ENCODE results near the gene PHF3.

Gene PHF3

GRCh38 chr6:63652980-63653379, 17.4 kb downstream of the PHF3 start:
- no peak overlapping the region for H3K9ac ChIP-seq (ENCODE audit: low read length)
- H2AFZ ChIP-seq (ENCODE audit: low read depth, low read length, severe bottlenecking) = no peak overlapping the region
- no peaks in the 10 kb centered on the region for H3K9me2 ChIP-seq (replicated peaks; ENCODE audit: insufficient read depth, low read length)
- no peak overlapping the region for H3K4me3 ChIP-seq (ENCODE audit: insufficient read depth, low read length, poor library complexity, severe bottlenecking)
- no peaks in the 10 kb centered on the region; the same call in 1 of the 2 replicates for H3F3A ChIP-seq (ENCODE audit: insufficient read depth)
- no peak for TF ChIP-seq CTCF (IDR thresholded peaks at IDR 0.05; ENCODE audit: insufficient read depth, low read length, poor library complexity, severe bottlenecking)
- no peak for TF ChIP-seq EZH2phosphoT487 (conservative IDR thresholded peaks at IDR 0.05; ENCODE audit: low read length)
- no peak overlapping the region for H3K27ac ChIP-seq (ENCODE audit: low read depth, low read length)
- H3K27me3 ChIP-seq (ENCODE audit: low read length) = no peaks in the 10 kb centered on the region
- no peak overlapping the region for H3K4me2 ChIP-seq (ENCODE audit: low read depth, low read length, poor library complexity, severe bottlenecking)
- H3K36me3 ChIP-seq (ENCODE audit: low read length) = peaks cover 17% of the 10 kb centered on the region; the same call in 1 of the 2 replicates
- H4K20me1 ChIP-seq (ENCODE audit: low read depth, low read length) = peaks cover 41% of the 10 kb centered on the region
- H3K79me2 ChIP-seq (ENCODE audit: insufficient read depth, low read length) = peaks cover 100% of the 10 kb centered on the region
- H3K9me3 ChIP-seq (ENCODE audit: insufficient read depth, low read length) = no peaks in the 10 kb centered on the region

GRCh38 chr6:63660757-63661156, 25.2 kb downstream of the PHF3 start:
- H3K9me2 ChIP-seq (replicated peaks; ENCODE audit: insufficient read depth, low read length) = no peaks in the 10 kb centered on the region
- peaks cover 6% of the 10 kb centered on the region; the same call in 1 of the 2 replicates for H3F3A ChIP-seq (ENCODE audit: insufficient read depth)
- H3K9ac ChIP-seq (ENCODE audit: low read length) = no peak overlapping the region
- no peak overlapping the region for H3K27ac ChIP-seq (ENCODE audit: low read depth, low read length)
- TF ChIP-seq EZH2phosphoT487 (conservative IDR thresholded peaks at IDR 0.05; ENCODE audit: low read length) = no peak
- TF ChIP-seq CTCF (IDR thresholded peaks at IDR 0.05; ENCODE audit: insufficient read depth, low read length, poor library complexity, severe bottlenecking) = no peak
- H4K20me1 ChIP-seq (ENCODE audit: low read depth, low read length) = peaks cover 42% of the 10 kb centered on the region
- H3K36me3 ChIP-seq (ENCODE audit: low read length) = no peaks in the 10 kb centered on the region; the same call in 1 of the 2 replicates
- peaks cover 99% of the 10 kb centered on the region for H3K79me2 ChIP-seq (ENCODE audit: insufficient read depth, low read length)
- H3K9me3 ChIP-seq (ENCODE audit: insufficient read depth, low read length) = no peaks in the 10 kb centered on the region
- no peak overlapping the region for H3K4me2 ChIP-seq (ENCODE audit: low read depth, low read length, poor library complexity, severe bottlenecking)
- H3K4me3 ChIP-seq (ENCODE audit: insufficient read depth, low read length, poor library complexity, severe bottlenecking) = no peak overlapping the region
- H2AFZ ChIP-seq (ENCODE audit: low read depth, low read length, severe bottlenecking) = no peak overlapping the region
- no peaks in the 10 kb centered on the region for H3K27me3 ChIP-seq (ENCODE audit: low read length)

- no peak overlapping the region for H3K4me2 ChIP-seq (ENCODE audit: low read depth, low read length, poor library complexity, severe bottlenecking)
These were observed 26.2 kb downstream of the PHF3 start for GRCh38 chr6:63661769-63662168.

More at GRCh38 chr6:63661769-63662168, 26.2 kb downstream of the PHF3 start:
- TF ChIP-seq CTCF (IDR thresholded peaks at IDR 0.05; ENCODE audit: insufficient read depth, low read length, poor library complexity, severe bottlenecking) = no peak
- TF ChIP-seq EZH2phosphoT487 (conservative IDR thresholded peaks at IDR 0.05; ENCODE audit: low read length) = no peak
- H3K36me3 ChIP-seq (ENCODE audit: low read length) = no peaks in the 10 kb centered on the region; the same call in 1 of the 2 replicates
- H2AFZ ChIP-seq (ENCODE audit: low read depth, low read length, severe bottlenecking) = no peak overlapping the region
- peaks cover 97% of the 10 kb centered on the region for H3K79me2 ChIP-seq (ENCODE audit: insufficient read depth, low read length)
- H3K27me3 ChIP-seq (ENCODE audit: low read length) = no peaks in the 10 kb centered on the region
- H3K4me3 ChIP-seq (ENCODE audit: insufficient read depth, low read length, poor library complexity, severe bottlenecking) = no peak overlapping the region
- H4K20me1 ChIP-seq (ENCODE audit: low read depth, low read length) = peaks cover 32% of the 10 kb centered on the region
- H3K9ac ChIP-seq (ENCODE audit: low read length) = no peak overlapping the region
- H3F3A ChIP-seq (ENCODE audit: insufficient read depth) = peaks cover 6% of the 10 kb centered on the region; the same call in 1 of the 2 replicates
- H3K9me3 ChIP-seq (ENCODE audit: insufficient read depth, low read length) = no peaks in the 10 kb centered on the region
- no peaks in the 10 kb centered on the region for H3K9me2 ChIP-seq (replicated peaks; ENCODE audit: insufficient read depth, low read length)
- no peak overlapping the region for H3K27ac ChIP-seq (ENCODE audit: low read depth, low read length)
